ENCODE results near the gene MAN1C1. TPM values are rescaled to one million over a fixed set of nuclear protein-coding genes. Genes with fewer than 3 reads are reported as not detected.

Gene MAN1C1
- total and polyA plus RNA-seq, 9 of the 15 experiments (the other 6 are each of a cell fraction or from before 2014, with no cell fraction given) = 0.04 to 0.44 (median 0.10) TPM; not detected in 3

DNA sequence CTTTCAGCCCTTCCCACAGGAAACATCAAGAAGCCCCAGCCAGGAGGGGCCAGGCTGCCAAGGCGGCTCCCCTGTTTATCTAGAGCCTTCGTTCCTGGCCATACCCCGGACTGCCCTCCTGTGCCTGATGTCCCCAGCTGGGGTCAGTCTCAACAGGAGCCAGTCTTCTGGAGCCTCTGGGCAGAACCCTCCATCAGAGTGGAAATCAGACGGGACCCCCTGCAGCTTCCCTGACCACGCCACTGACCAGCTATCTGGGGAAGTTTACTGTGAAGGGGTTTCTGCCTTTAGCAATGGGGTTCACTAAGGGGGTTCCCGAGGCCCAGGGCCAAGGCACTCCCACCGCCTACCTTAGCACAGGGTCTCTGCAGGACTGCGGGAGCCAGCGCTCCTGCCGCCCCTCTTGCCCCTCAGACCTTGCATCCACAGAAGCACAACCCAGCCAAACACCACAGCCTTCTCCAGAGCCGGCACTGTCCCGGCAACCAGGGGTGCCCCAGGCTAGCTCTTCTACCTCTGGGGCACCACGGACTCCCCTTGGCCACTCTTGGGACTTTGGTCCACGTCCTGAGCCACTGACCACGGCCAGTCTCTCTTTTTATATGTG lies 199.6 kb downstream of the MAN1C1 start:
- no peak overlapping the region for H2AFZ ChIP-seq (ENCODE audit: low read depth, low read length)
- no peak for ATAC-seq
- peak overlapping the region in 1 of 2 experiments; percentile 23; a peak in 2 of 4 replicates for H3K9ac ChIP-seq (ENCODE audit: insufficient read depth in 1 of 2, low read depth in 2 of 2, low read length in 2 of 2)
- H3K4me1 ChIP-seq (replicated peaks in 1 of 2; ENCODE audit: control insufficient read depth in 2 of 2, insufficient read depth in 2 of 2, low read length in 2 of 2) = peaks cover 22 to 58% of the 10 kb centered on the region in 2 experiments
- in situ Hi-C loops (cut with MboI) (loop anchor here (10.0 kb wide), 1 partner anchor 411 kb away; no protein-coding TSS in a partner anchor), intact Hi-C loops (cut with micrococcal nuclease) (no loop called here)
- POLR2A ChIA-PET = interaction anchor here (0.8 kb wide), 2 partner anchors 183 to 193 kb away, joined by 3 read pairs; no protein-coding TSS in a partner anchor
- no TSS peak for BruUV-seq (replicated peaks)
- peaks cover 30% of the 10 kb centered on the region for H3K79me2 ChIP-seq (ENCODE audit: control insufficient read depth, insufficient read depth, low read length)
- H3K4me2 ChIP-seq (ENCODE audit: insufficient read depth, low read length) = no peak overlapping the region
- no peaks in the 10 kb centered on the region for H3K9me1 ChIP-seq (ENCODE audit: control insufficient read depth, insufficient read depth, low read length)
- H3K9me3 ChIP-seq (replicated peaks; ENCODE audit: control insufficient read depth, insufficient read depth, low read depth, low read length) = no peaks in the 10 kb centered on the region
- no peaks in the 10 kb centered on the region for H3K27me3 ChIP-seq (ENCODE audit: control insufficient read depth in 2 of 2, insufficient read depth in 2 of 2, low read length in 2 of 2)
- 65% methylated on average over 15 of the region's 15 CpGs for WGBS (ENCODE audit: insufficient coverage, low coverage, missing lambda C conversion rate)
- CTCF ChIA-PET (ENCODE audit: low intra/inter-chr PET ratio) = no interaction called here
- TF ChIP-seq XRCC3 (IDR thresholded peaks at IDR 0.05) (no peak), ZNF212 (CRISPR knock-in tag; IDR thresholded peaks at IDR 0.05) (no peak), POLR2G (IDR thresholded peaks at IDR 0.05; ENCODE audit: low read depth, low read length) (0 out of 2 replicates have a peak, but pooled peaks have one; percentile 27)
- TF ChIP-seq, protein P1, sequence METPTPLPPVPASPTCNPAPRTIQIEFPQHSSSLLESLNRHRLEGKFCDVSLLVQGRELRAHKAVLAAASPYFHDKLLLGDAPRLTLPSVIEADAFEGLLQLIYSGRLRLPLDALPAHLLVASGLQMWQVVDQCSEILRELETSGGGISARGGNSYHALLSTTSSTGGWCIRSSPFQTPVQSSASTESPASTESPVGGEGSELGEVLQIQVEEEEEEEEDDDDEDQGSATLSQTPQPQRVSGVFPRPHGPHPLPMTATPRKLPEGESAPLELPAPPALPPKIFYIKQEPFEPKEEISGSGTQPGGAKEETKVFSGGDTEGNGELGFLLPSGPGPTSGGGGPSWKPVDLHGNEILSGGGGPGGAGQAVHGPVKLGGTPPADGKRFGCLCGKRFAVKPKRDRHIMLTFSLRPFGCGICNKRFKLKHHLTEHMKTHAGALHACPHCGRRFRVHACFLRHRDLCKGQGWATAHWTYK (CRISPR knock-in tag; IDR thresholded peaks at IDR 0.05) = no peak
- TF ChIP-seq, protein P2, sequence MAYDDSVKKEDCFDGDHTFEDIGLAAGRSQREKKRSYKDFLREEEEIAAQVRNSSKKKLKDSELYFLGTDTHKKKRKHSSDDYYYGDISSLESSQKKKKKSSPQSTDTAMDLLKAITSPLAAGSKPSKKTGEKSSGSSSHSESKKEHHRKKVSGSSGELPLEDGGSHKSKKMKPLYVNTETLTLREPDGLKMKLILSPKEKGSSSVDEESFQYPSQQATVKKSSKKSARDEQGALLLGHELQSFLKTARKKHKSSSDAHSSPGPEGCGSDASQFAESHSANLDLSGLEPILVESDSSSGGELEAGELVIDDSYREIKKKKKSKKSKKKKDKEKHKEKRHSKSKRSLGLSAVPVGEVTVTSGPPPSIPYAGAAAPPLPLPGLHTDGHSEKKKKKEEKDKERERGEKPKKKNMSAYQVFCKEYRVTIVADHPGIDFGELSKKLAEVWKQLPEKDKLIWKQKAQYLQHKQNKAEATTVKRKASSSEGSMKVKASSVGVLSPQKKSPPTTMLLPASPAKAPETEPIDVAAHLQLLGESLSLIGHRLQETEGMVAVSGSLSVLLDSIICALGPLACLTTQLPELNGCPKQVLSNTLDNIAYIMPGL (CRISPR knock-in tag; IDR thresholded peaks at IDR 0.05) = no peak
- no peak overlapping the region for H3K27ac ChIP-seq (ENCODE audit: extremely low read depth, low read depth, low read length)
- no peak for DNase-seq (ENCODE audit: extremely low read depth in 1 of 4, low spot score in 3 of 4)
- H3K4me3 ChIP-seq = no peak overlapping the region
- no peak for FAIRE-seq
- peaks cover 4% of the 10 kb centered on the region; the same call in 1 of the 3 replicates for H3K36me3 ChIP-seq (ENCODE audit: control insufficient read depth, insufficient read depth, low read length)
- peaks cover 5% of the 10 kb centered on the region for H4K20me1 ChIP-seq (replicated peaks; ENCODE audit: control insufficient read depth, insufficient read depth, low read length)
